HepG2 (cell line): ENCODE measurements around the gene XPC. TPM values are rescaled to one million over a fixed set of nuclear protein-coding genes. Genes with fewer than 3 reads are reported as not detected.

Source experiments
- ATF7 ChIP-seq, 2 experiments: fragments of 450-650 bp in 1 of 2; sonication (generic) in 1 of 2; formaldehyde crosslinking in 1 of 2; IDR thresholded peaks; 2 replicates each; pipeline versions ENCODE4 v1.4.0 to v1.6.1; 2016 to 2020; ENCODE audit warnings: antibody characterized with exemption in 1 of 2, mild to moderate bottlenecking in 1 of 2, missing genetic modification reagents in 1 of 2
- FOXJ3 ChIP-seq: sonication (generic); formaldehyde crosslinking; IDR thresholded peaks from 2 replicates; pipeline ENCODE4 v1.4.0; 2020; ENCODE audit warnings: missing genetic modification reagents, mild to moderate bottlenecking, borderline replicate concordance
- HNRNPUL1 ChIP-seq: fragments of 200-400 bp; formaldehyde crosslinking; IDR thresholded peaks from 2 replicates; pipeline ENCODE4 v1.6.1; 2017; ENCODE audit warnings: low read depth, mild to moderate bottlenecking, low read length, moderate library complexity
- MTERF4 ChIP-seq: sonication (generic); formaldehyde crosslinking; IDR thresholded peaks from 2 replicates; pipeline ENCODE4 v1.8.0; 2023; ENCODE audit warnings: mild to moderate bottlenecking, missing genetic modification reagents
- RBM22 ChIP-seq: fragments of 200-400 bp; formaldehyde crosslinking; optimal IDR thresholded peaks from 2 replicates; pipeline ENCODE3; 2017; ENCODE audit warnings: mild to moderate bottlenecking, low read length, moderate library complexity
- RNF2 ChIP-seq: fragments of 450-650 bp; conservative IDR thresholded peaks from 2 replicates; pipeline ENCODE4 v1.6.1; 2016; ENCODE audit warnings: low read depth
- RXRA ChIP-seq: sonication (generic); formaldehyde crosslinking; IDR thresholded peaks from 2 replicates; pipeline ENCODE4 v1.5.1; 2020; ENCODE audit warnings: missing genetic modification reagents
- SPEN ChIP-seq: sonication (generic); formaldehyde crosslinking; IDR thresholded peaks from 2 replicates; pipeline ENCODE4 v1.5.1; 2020; ENCODE audit warnings: low read depth, mild to moderate bottlenecking, missing genetic modification reagents
- ZBTB46 ChIP-seq: sonication (generic); formaldehyde crosslinking; IDR thresholded peaks from 2 replicates; pipeline ENCODE4 v1.4.0; 2020; ENCODE audit warnings: mild to moderate bottlenecking, missing genetic modification reagents, borderline replicate concordance
- ZHX2 ChIP-seq, 2 experiments: sonication (generic) in 1 of 2; formaldehyde crosslinking in 1 of 2; IDR thresholded peaks; 2 replicates each; pipeline versions ENCODE4 v1.6.1 to v1.9.0; 2014 to 2022; ENCODE audit warnings: antibody characterized with exemption in 1 of 2, borderline replicate concordance in 1 of 2, inconsistent platforms in 1 of 2, low read depth in 1 of 2, missing genetic modification reagents in 1 of 2
- ZMYM2 ChIP-seq: sonication (generic); formaldehyde crosslinking; IDR thresholded peaks from 2 replicates; pipeline ENCODE4 v1.8.0; 2022; ENCODE audit warnings: mild to moderate bottlenecking, missing genetic modification reagents
- ZNF274 ChIP-seq: sonication (generic); formaldehyde crosslinking; IDR thresholded peaks from 2 replicates; pipeline ENCODE4 v1.5.1; 2020; ENCODE audit warnings: mild to moderate bottlenecking, missing genetic modification reagents
- ZNF280B ChIP-seq: sonication (generic); formaldehyde crosslinking; IDR thresholded peaks from 2 replicates; pipeline ENCODE4 v1.5.0; 2020; ENCODE audit warnings: missing genetic modification reagents, mild to moderate bottlenecking, borderline replicate concordance
- ZNF460 ChIP-seq: sonication (generic); formaldehyde crosslinking; IDR thresholded peaks from 2 replicates; pipeline ENCODE4 v1.5.1; 2020; ENCODE audit warnings: missing genetic modification reagents, mild to moderate bottlenecking, borderline replicate concordance
- ZNF556 ChIP-seq: sonication (generic); formaldehyde crosslinking; IDR thresholded peaks from 2 replicates; pipeline ENCODE4 v1.4.0; 2020; ENCODE audit warnings: mild to moderate bottlenecking, missing genetic modification reagents, borderline replicate concordance
- ZNF576 ChIP-seq: sonication (generic); formaldehyde crosslinking; IDR thresholded peaks from 2 replicates; pipeline ENCODE4 v1.4.0; 2020; ENCODE audit warnings: mild to moderate bottlenecking, missing genetic modification reagents
- ZNF670 ChIP-seq: sonication (generic); formaldehyde crosslinking; IDR thresholded peaks from 2 replicates; pipeline ENCODE4 v1.8.0; 2022; ENCODE audit warnings: mild to moderate bottlenecking, missing genetic modification reagents, borderline replicate concordance
- polyA plus RNA-seq, 8 experiments: library from polyadenylated mRNA; depleted of rRNA in 3 of 8; stranded (reverse) in 7 of 8; unstranded in 1 of 8; fragments of >200 nt; fragmentation: Illumina TruSeq in 4 of 8; extraction: Trizol in 4 of 8; gene quantifications; 2 replicates each; pipeline versions ENCODE4 v1.2.1 to v1.2.3, GENCODE V29; 2011 to 2016; ENCODE audit warnings: low read depth in 4 of 8, missing spikeins in 1 of 8, mixed read lengths in 1 of 8; ENCODE audit not compliant: insufficient read depth in 1 of 8
- total RNA-seq, 5 experiments: library from RNA; depleted of rRNA; stranded (reverse); fragments of >200 nt; fragmentation: Illumina TruSeq; extraction: Trizol; gene quantifications; 2 replicates each; pipeline ENCODE4 v1.2.3, GENCODE V29; 2016; ENCODE audit warnings: low read depth in 1 of 5

The XPC gene
- total and polyA plus RNA-seq, 2 of the 13 experiments (the other 11 are each of a cell fraction or from before 2014, with no cell fraction given): 9.4 to 24.1 TPM

- TF ChIP-seq ZMYM2 (CRISPR knock-in tag) (no peak), ZNF556 (CRISPR knock-in tag) (0 out of 2 replicates have a peak, but pooled peaks have one; percentile 3), MTERF4 (peak; percentile 73; the same call in 1 of the 2 replicates), ZHX2 (IDR thresholded peaks at IDR 0.05; ENCODE audit: low read depth) (no peak), ZHX2 (CRISPR knock-in tag; IDR thresholded peaks at IDR 0.05; ENCODE audit: borderline replicate concordance) (no peak), RXRA (CRISPR knock-in tag) (peak; percentile 46), RBM22 (no peak), ZNF274 (CRISPR knock-in tag) (no peak; the same call in 1 of the 2 replicates), ZBTB46 (CRISPR knock-in tag) (no peak), ZNF670 (CRISPR knock-in tag) (no peak), RNF2 (no peak; the same call in 1 of the 2 replicates), HNRNPUL1 (no peak), ATF7 (IDR thresholded peaks at IDR 0.05) (no peak), ATF7 (CRISPR knock-in tag; IDR thresholded peaks at IDR 0.05) (no peak), FOXJ3 (no peak), ZNF280B (CRISPR knock-in tag) (no peak), SPEN (CRISPR knock-in tag) (no peak; the same call in 1 of the 2 replicates), ZNF576 (CRISPR knock-in tag) (no peak), ZNF460 (CRISPR knock-in tag) (no peak)
Observed at GRCh38 chr3:14125193-14126016, 53.0 kb downstream of the XPC start (continued).
